Measurements from ENCODE around the gene NPY4R2.
"Not testable (repeated sequence)": the region's sequence is repeated elsewhere in the genome, so short reads cannot be mapped to it uniquely, and the experiment has no call there.

The NPY4R2 gene

GRCh38 chr10:47914052-47914451 is 4.4 kb upstream of the NPY4R2 start:
- H3K9me3 ChIP-seq (ENCODE audit: control extremely low read depth in 1 of 5, control insufficient read depth in 4 of 5, insufficient read depth in 2 of 5, low read depth in 1 of 5, low read length in 4 of 5); H3K36me3 ChIP-seq (ENCODE audit: control insufficient read depth in 4 of 4, insufficient read depth in 4 of 4, low read length in 3 of 4); H3K27me3 ChIP-seq (replicated peaks in 2 of 5; ENCODE audit: control insufficient read depth in 4 of 5, insufficient read depth in 5 of 5, low read length in 4 of 5); H3K4me3 ChIP-seq (ENCODE audit: control insufficient read depth in 1 of 7, extremely low read depth in 1 of 7, insufficient read depth in 4 of 7, low read depth in 2 of 7, low read length in 6 of 7); DNase-seq; POLR2A ChIA-PET; H3K27ac ChIP-seq (ENCODE audit: insufficient read depth in 1 of 2, low read depth in 1 of 2, low read length in 2 of 2, poor library complexity in 1 of 2, severe bottlenecking in 2 of 2); CTCF ChIA-PET; H3K4me1 ChIP-seq (ENCODE audit: control extremely low read depth in 1 of 4, control insufficient read depth in 4 of 4, insufficient read depth in 4 of 4, low read length in 3 of 4): not testable (repeated sequence)
- no CpG with 5 or more reads among the region's 2 CpGs for WGBS (ENCODE audit: insufficient coverage)

GRCh38 chr10:47915849-47916548 is 2.5 kb upstream of the NPY4R2 start:
- H3K36me3 ChIP-seq (ENCODE audit: control insufficient read depth in 4 of 4, insufficient read depth in 4 of 4, low read length in 3 of 4); POLR2A ChIA-PET; H3K27me3 ChIP-seq (replicated peaks in 2 of 5; ENCODE audit: control insufficient read depth in 4 of 5, insufficient read depth in 5 of 5, low read length in 4 of 5); H3K27ac ChIP-seq (ENCODE audit: insufficient read depth in 1 of 2, low read depth in 1 of 2, low read length in 2 of 2, poor library complexity in 1 of 2, severe bottlenecking in 2 of 2); DNase-seq; CTCF ChIA-PET; H3K4me3 ChIP-seq (ENCODE audit: control insufficient read depth in 1 of 7, extremely low read depth in 1 of 7, insufficient read depth in 4 of 7, low read depth in 2 of 7, low read length in 6 of 7); H3K9me3 ChIP-seq (ENCODE audit: control extremely low read depth in 1 of 5, control insufficient read depth in 4 of 5, insufficient read depth in 2 of 5, low read depth in 1 of 5, low read length in 4 of 5); H3K4me1 ChIP-seq (ENCODE audit: control extremely low read depth in 1 of 4, control insufficient read depth in 4 of 4, insufficient read depth in 4 of 4, low read length in 3 of 4): not testable (repeated sequence)
- no CpG with 5 or more reads among the region's 4 CpGs for WGBS (ENCODE audit: insufficient coverage)

GRCh38 chr10:47920610-47921009 is 2.1 kb downstream of the NPY4R2 start:
- H3K9me3 ChIP-seq (ENCODE audit: control extremely low read depth in 1 of 5, control insufficient read depth in 4 of 5, insufficient read depth in 2 of 5, low read depth in 1 of 5, low read length in 4 of 5); H3K27me3 ChIP-seq (replicated peaks in 2 of 5; ENCODE audit: control insufficient read depth in 4 of 5, insufficient read depth in 5 of 5, low read length in 4 of 5); POLR2A ChIA-PET; CTCF ChIA-PET; DNase-seq; H3K4me1 ChIP-seq (ENCODE audit: control extremely low read depth in 1 of 4, control insufficient read depth in 4 of 4, insufficient read depth in 4 of 4, low read length in 3 of 4); H3K4me3 ChIP-seq (ENCODE audit: control insufficient read depth in 1 of 7, extremely low read depth in 1 of 7, insufficient read depth in 4 of 7, low read depth in 2 of 7, low read length in 6 of 7); H3K36me3 ChIP-seq (ENCODE audit: control insufficient read depth in 4 of 4, insufficient read depth in 4 of 4, low read length in 3 of 4); H3K27ac ChIP-seq (ENCODE audit: insufficient read depth in 1 of 2, low read depth in 1 of 2, low read length in 2 of 2, poor library complexity in 1 of 2, severe bottlenecking in 2 of 2): not testable (repeated sequence)
- no CpG with 5 or more reads among the region's 2 CpGs for WGBS (ENCODE audit: insufficient coverage)

- H3K4me3 ChIP-seq (ENCODE audit: control insufficient read depth in 1 of 7, extremely low read depth in 1 of 7, insufficient read depth in 4 of 7, low read depth in 2 of 7, low read length in 6 of 7); H3K36me3 ChIP-seq (ENCODE audit: control insufficient read depth in 4 of 4, insufficient read depth in 4 of 4, low read length in 3 of 4); H3K9me3 ChIP-seq (ENCODE audit: control extremely low read depth in 1 of 5, control insufficient read depth in 4 of 5, insufficient read depth in 2 of 5, low read depth in 1 of 5, low read length in 4 of 5); CTCF ChIA-PET; H3K4me1 ChIP-seq (ENCODE audit: control extremely low read depth in 1 of 4, control insufficient read depth in 4 of 4, insufficient read depth in 4 of 4, low read length in 3 of 4); POLR2A ChIA-PET; H3K27me3 ChIP-seq (replicated peaks in 2 of 5; ENCODE audit: control insufficient read depth in 4 of 5, insufficient read depth in 5 of 5, low read length in 4 of 5); H3K27ac ChIP-seq (ENCODE audit: insufficient read depth in 1 of 2, low read depth in 1 of 2, low read length in 2 of 2, poor library complexity in 1 of 2, severe bottlenecking in 2 of 2); DNase-seq: not testable (repeated sequence)
- no CpG with 5 or more reads among the region's 10 CpGs for WGBS (ENCODE audit: insufficient coverage)
Measured at GRCh38 chr10:47922503-47922902, 4.0 kb downstream of the NPY4R2 start.

- CTCF ChIA-PET; DNase-seq; H3K4me3 ChIP-seq (ENCODE audit: control insufficient read depth in 1 of 7, extremely low read depth in 1 of 7, insufficient read depth in 4 of 7, low read depth in 2 of 7, low read length in 6 of 7); H3K27ac ChIP-seq (ENCODE audit: insufficient read depth in 1 of 2, low read depth in 1 of 2, low read length in 2 of 2, poor library complexity in 1 of 2, severe bottlenecking in 2 of 2); H3K27me3 ChIP-seq (replicated peaks in 2 of 5; ENCODE audit: control insufficient read depth in 4 of 5, insufficient read depth in 5 of 5, low read length in 4 of 5); H3K9me3 ChIP-seq (ENCODE audit: control extremely low read depth in 1 of 5, control insufficient read depth in 4 of 5, insufficient read depth in 2 of 5, low read depth in 1 of 5, low read length in 4 of 5); H3K36me3 ChIP-seq (ENCODE audit: control insufficient read depth in 4 of 4, insufficient read depth in 4 of 4, low read length in 3 of 4); POLR2A ChIA-PET; H3K4me1 ChIP-seq (ENCODE audit: control extremely low read depth in 1 of 4, control insufficient read depth in 4 of 4, insufficient read depth in 4 of 4, low read length in 3 of 4): not testable (repeated sequence)
- no CpG with 5 or more reads among the region's 5 CpGs for WGBS (ENCODE audit: insufficient coverage)
Measured at GRCh38 chr10:47924628-47925027, 6.2 kb downstream of the NPY4R2 start.

- H3K4me3 ChIP-seq (ENCODE audit: control insufficient read depth in 1 of 7, extremely low read depth in 1 of 7, insufficient read depth in 4 of 7, low read depth in 2 of 7, low read length in 6 of 7); H3K4me1 ChIP-seq (ENCODE audit: control extremely low read depth in 1 of 4, control insufficient read depth in 4 of 4, insufficient read depth in 4 of 4, low read length in 3 of 4); DNase-seq; H3K9me3 ChIP-seq (ENCODE audit: control extremely low read depth in 1 of 5, control insufficient read depth in 4 of 5, insufficient read depth in 2 of 5, low read depth in 1 of 5, low read length in 4 of 5); CTCF ChIA-PET; H3K36me3 ChIP-seq (ENCODE audit: control insufficient read depth in 4 of 4, insufficient read depth in 4 of 4, low read length in 3 of 4); POLR2A ChIA-PET; H3K27ac ChIP-seq (ENCODE audit: insufficient read depth in 1 of 2, low read depth in 1 of 2, low read length in 2 of 2, poor library complexity in 1 of 2, severe bottlenecking in 2 of 2); H3K27me3 ChIP-seq (replicated peaks in 2 of 5; ENCODE audit: control insufficient read depth in 4 of 5, insufficient read depth in 5 of 5, low read length in 4 of 5): not testable (repeated sequence)
- WGBS (ENCODE audit: insufficient coverage): no CpG with 5 or more reads among the region's 9 CpGs
Measured at GRCh38 chr10:47927147-47927916, 8.9 kb downstream of the NPY4R2 start.

- H3K4me1 ChIP-seq (ENCODE audit: control extremely low read depth in 1 of 4, control insufficient read depth in 4 of 4, insufficient read depth in 4 of 4, low read length in 3 of 4); H3K9me3 ChIP-seq (ENCODE audit: control extremely low read depth in 1 of 5, control insufficient read depth in 4 of 5, insufficient read depth in 2 of 5, low read depth in 1 of 5, low read length in 4 of 5); H3K27me3 ChIP-seq (replicated peaks in 2 of 5; ENCODE audit: control insufficient read depth in 4 of 5, insufficient read depth in 5 of 5, low read length in 4 of 5); H3K4me3 ChIP-seq (ENCODE audit: control insufficient read depth in 1 of 7, extremely low read depth in 1 of 7, insufficient read depth in 4 of 7, low read depth in 2 of 7, low read length in 6 of 7); POLR2A ChIA-PET; DNase-seq; H3K36me3 ChIP-seq (ENCODE audit: control insufficient read depth in 4 of 4, insufficient read depth in 4 of 4, low read length in 3 of 4); CTCF ChIA-PET; H3K27ac ChIP-seq (ENCODE audit: insufficient read depth in 1 of 2, low read depth in 1 of 2, low read length in 2 of 2, poor library complexity in 1 of 2, severe bottlenecking in 2 of 2): not testable (repeated sequence)
- WGBS (ENCODE audit: insufficient coverage): no CpG with 5 or more reads among the region's 2 CpGs
Measured at GRCh38 chr10:47928225-47928624, 9.8 kb downstream of the NPY4R2 start.

All from common myeloid progenitor, CD34-positive (primary cell).